ENCODE results near the gene DIO2.

DIO2 gene

DNA sequence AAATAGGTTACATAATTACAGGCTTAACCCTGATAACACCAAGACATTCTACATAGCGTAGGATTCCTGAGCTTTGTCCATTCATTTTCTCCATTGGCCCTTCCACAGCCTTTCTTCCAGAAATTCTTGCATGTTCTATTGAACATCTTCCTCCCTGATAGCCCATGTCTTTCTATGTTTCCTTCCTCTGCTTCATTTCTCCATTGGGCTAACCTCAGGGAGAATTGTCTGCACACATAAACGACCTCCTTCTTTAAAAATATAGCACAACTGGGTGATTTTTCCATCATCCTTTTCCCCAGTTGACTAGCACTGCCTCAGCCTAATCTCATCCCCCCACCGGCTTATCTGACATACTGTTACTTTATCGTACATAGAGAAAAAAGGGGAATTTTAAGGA is 11.2 kb downstream of the DIO2 start:
- H3K27me3 ChIP-seq (replicated peaks; ENCODE audit: insufficient read depth, low read length) = no peaks in the 10 kb centered on the region
- TF ChIP-seq EZH2 (optimal IDR thresholded peaks at IDR 0.05; ENCODE audit: low read depth, low read length) = no peak
- TF ChIP-seq EZH2phosphoT487 (IDR thresholded peaks at IDR 0.05; ENCODE audit: low read length) = no peak
- TF ChIP-seq, protein P1, sequence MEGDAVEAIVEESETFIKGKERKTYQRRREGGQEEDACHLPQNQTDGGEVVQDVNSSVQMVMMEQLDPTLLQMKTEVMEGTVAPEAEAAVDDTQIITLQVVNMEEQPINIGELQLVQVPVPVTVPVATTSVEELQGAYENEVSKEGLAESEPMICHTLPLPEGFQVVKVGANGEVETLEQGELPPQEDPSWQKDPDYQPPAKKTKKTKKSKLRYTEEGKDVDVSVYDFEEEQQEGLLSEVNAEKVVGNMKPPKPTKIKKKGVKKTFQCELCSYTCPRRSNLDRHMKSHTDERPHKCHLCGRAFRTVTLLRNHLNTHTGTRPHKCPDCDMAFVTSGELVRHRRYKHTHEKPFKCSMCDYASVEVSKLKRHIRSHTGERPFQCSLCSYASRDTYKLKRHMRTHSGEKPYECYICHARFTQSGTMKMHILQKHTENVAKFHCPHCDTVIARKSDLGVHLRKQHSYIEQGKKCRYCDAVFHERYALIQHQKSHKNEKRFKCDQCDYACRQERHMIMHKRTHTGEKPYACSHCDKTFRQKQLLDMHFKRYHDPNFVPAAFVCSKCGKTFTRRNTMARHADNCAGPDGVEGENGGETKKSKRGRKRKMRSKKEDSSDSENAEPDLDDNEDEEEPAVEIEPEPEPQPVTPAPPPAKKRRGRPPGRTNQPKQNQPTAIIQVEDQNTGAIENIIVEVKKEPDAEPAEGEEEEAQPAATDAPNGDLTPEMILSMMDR (IDR thresholded peaks at IDR 0.05; ENCODE audit: low read length) = no peak
- no peak for DNase-seq
- no peak overlapping the region for H3K9ac ChIP-seq (ENCODE audit: low read length)
- H4K20me1 ChIP-seq (ENCODE audit: insufficient read depth, low read length) = no peaks in the 10 kb centered on the region
- H3K4me3 ChIP-seq (ENCODE audit: low read length) = no peak overlapping the region
- H3K4me1 ChIP-seq (ENCODE audit: low read length) = no peaks in the 10 kb centered on the region
- H3K36me3 ChIP-seq (replicated peaks; ENCODE audit: insufficient read depth, low read length) = no peaks in the 10 kb centered on the region
- H3K79me2 ChIP-seq (ENCODE audit: low read length) = no peaks in the 10 kb centered on the region
- H3K9me3 ChIP-seq (replicated peaks; ENCODE audit: insufficient read depth, low read length) = no peaks in the 10 kb centered on the region
- no peaks in the 10 kb centered on the region for H3K9me2 ChIP-seq (replicated peaks; ENCODE audit: insufficient read depth, low read length)
- H3K4me2 ChIP-seq (ENCODE audit: low read depth, low read length) = no peak overlapping the region
- no peak overlapping the region for H2AFZ ChIP-seq (ENCODE audit: low read length)
- no peaks in the 10 kb centered on the region for H3F3A ChIP-seq (ENCODE audit: insufficient read depth, low read length)
- no peak overlapping the region for H3K27ac ChIP-seq (ENCODE audit: low read length)

DNA sequence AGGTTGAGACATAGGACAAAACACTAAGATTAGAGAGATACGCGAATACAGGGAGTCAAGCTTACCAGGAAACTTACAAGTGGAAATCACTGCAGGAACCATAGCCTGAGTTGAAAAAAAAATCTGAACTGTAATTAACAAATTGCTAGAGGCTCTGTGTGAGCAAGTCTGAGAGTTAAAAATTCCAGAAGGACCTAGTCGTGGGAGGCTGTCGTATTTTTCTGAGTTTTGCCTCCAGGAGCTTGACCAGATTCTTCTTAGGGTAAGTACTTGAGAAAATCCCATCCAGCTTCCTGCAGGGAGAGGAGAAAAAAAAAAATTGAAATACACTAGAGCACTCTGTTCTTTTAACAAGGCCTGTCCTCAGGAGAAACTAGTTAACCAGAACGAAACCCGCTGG is 22.7 kb downstream of the DIO2 start:
- Histone ChIP-seq H3K79me2 (ENCODE audit: low read length) (no peaks in the 10 kb centered on the region), H3F3A (ENCODE audit: insufficient read depth, low read length) (no peaks in the 10 kb centered on the region), H3K9me3 (replicated peaks; ENCODE audit: insufficient read depth, low read length) (no peaks in the 10 kb centered on the region), H4K20me1 (ENCODE audit: insufficient read depth, low read length) (no peaks in the 10 kb centered on the region), H3K4me1 (ENCODE audit: low read length) (no peaks in the 10 kb centered on the region), H3K4me3 (ENCODE audit: low read length) (no peak overlapping the region), H3K4me2 (ENCODE audit: low read depth, low read length) (no peak overlapping the region), H3K9me2 (replicated peaks; ENCODE audit: insufficient read depth, low read length) (no peaks in the 10 kb centered on the region), H3K9ac (ENCODE audit: low read length) (no peak overlapping the region), H3K27ac (ENCODE audit: low read length) (no peak overlapping the region), H2AFZ (ENCODE audit: low read length) (no peak overlapping the region), H3K27me3 (replicated peaks; ENCODE audit: insufficient read depth, low read length) (no peaks in the 10 kb centered on the region), H3K36me3 (replicated peaks; ENCODE audit: insufficient read depth, low read length) (no peaks in the 10 kb centered on the region)
- DNase-seq = no peak
- TF ChIP-seq EZH2phosphoT487 (IDR thresholded peaks at IDR 0.05; ENCODE audit: low read length) (no peak), EZH2 (optimal IDR thresholded peaks at IDR 0.05; ENCODE audit: low read depth, low read length) (no peak)
- TF ChIP-seq, protein P1 (IDR thresholded peaks at IDR 0.05; ENCODE audit: low read length) = no peak

DNA sequence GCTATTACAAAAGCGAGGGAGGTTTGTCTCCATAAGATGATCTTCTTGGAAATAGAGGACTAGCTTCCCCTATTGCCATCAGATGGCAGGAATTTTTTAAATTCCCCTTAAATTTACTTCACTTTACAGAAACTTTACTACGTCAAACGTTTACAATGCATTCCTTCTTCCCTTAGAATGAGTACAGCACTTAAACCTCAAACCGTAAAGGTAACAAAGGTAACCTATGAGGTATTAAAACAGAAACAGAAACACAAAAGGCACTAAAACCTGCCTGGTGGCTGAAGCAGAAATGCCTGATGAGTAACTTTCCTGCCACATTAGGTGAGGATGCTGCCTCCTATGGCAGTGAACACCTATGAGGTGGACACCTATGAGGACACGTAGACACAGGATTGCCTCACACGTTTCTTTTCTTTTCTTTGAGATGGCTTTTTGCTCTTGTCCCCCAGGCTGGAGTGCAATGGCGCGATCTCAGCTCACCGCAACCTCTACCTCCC is 25.0 kb downstream of the DIO2 start:
- Histone ChIP-seq H4K20me1 (ENCODE audit: insufficient read depth, low read length) (no peaks in the 10 kb centered on the region), H3K9me2 (replicated peaks; ENCODE audit: insufficient read depth, low read length) (no peaks in the 10 kb centered on the region), H3K9me3 (replicated peaks; ENCODE audit: insufficient read depth, low read length) (no peaks in the 10 kb centered on the region), H3K4me1 (ENCODE audit: low read length) (no peaks in the 10 kb centered on the region), H3K27ac (ENCODE audit: low read length) (no peak overlapping the region), H3K36me3 (replicated peaks; ENCODE audit: insufficient read depth, low read length) (no peaks in the 10 kb centered on the region), H3K4me3 (ENCODE audit: low read length) (no peak overlapping the region), H3F3A (ENCODE audit: insufficient read depth, low read length) (no peaks in the 10 kb centered on the region), H2AFZ (ENCODE audit: low read length) (no peak overlapping the region), H3K4me2 (ENCODE audit: low read depth, low read length) (no peak overlapping the region), H3K9ac (ENCODE audit: low read length) (no peak overlapping the region), H3K27me3 (replicated peaks; ENCODE audit: insufficient read depth, low read length) (no peaks in the 10 kb centered on the region), H3K79me2 (ENCODE audit: low read length) (no peaks in the 10 kb centered on the region)
- TF ChIP-seq, protein P1 (IDR thresholded peaks at IDR 0.05; ENCODE audit: low read length) = no peak
- TF ChIP-seq EZH2phosphoT487 (IDR thresholded peaks at IDR 0.05; ENCODE audit: low read length) (no peak), EZH2 (optimal IDR thresholded peaks at IDR 0.05; ENCODE audit: low read depth, low read length) (no peak)
- DNase-seq = no peak
